Measurements from ENCODE around the gene CTAG1A.
"Not testable (repeated sequence)": the region's sequence is repeated elsewhere in the genome, so short reads cannot be mapped to it uniquely, and the experiment has no call there.

CTAG1A gene

DNA sequence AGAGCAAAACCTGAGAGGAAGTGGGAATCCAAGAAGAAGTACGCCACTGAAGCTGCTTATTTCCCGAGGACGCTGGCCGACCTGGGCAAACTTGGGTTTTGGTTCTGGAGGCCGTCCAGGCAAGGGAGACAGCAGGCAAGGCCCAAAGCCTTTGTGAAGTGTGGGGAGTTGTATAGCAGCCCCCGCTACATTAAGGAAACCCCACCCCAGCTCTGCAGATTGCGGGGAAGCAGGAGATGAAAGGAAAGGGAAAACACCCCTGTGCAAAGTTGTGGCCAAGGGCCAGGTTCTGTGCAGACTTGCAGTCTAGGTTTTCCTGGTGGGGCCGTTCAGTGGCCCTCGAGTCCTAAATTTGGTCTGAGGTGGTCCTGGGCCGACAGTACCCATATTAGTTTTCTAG is 11.9 kb upstream of the CTAG1A start:
- not testable (repeated sequence) for DNase-seq (ENCODE audit: low read depth)

GRCh38 chrX:154575076-154575475 is 9.9 kb upstream of the CTAG1A start:
- not testable (repeated sequence) for DNase-seq (ENCODE audit: low read depth)

DNA sequence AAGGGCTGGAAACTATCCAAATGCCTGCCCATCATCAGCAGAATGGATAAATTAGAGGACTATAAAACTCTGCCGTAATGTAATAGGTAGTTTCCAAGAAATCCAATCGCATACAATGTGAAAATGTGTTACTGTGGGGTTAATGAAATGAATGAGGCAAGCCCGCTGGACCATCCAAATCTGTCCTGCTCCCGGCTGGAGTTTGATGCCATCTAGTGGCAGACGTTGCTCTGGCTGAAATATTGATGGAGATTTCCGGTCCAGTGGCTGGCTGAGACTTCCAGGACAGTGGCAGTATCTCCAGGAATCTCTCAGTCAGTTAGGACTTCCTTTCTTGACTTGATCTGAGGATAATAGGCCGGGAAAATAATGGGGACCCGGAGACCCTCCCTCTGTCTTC is 1.9 kb upstream of the CTAG1A start:
- not testable (repeated sequence) for DNase-seq (ENCODE audit: low read depth)

DNA sequence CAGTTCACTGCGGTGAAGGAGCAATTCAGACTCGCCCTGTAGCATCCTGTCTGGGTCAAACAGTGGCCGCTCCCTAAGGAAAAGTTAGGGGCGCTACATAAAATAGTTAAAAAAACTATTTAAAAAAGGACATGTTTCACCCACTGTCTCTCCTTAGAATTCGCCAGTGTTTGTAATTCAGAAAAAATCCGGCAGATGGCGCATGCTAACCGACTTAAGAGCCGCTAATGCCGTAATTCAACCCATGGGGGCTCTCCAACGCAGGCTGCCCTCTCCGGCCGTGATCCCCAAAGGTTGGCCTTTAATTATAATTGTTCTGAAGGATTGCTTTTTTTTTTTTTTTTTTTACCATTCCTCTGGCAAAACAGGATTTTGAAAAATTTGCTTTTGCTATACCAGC is 5.5 kb downstream of the CTAG1A start:
- not testable (repeated sequence) for DNase-seq (ENCODE audit: low read depth)

DNA sequence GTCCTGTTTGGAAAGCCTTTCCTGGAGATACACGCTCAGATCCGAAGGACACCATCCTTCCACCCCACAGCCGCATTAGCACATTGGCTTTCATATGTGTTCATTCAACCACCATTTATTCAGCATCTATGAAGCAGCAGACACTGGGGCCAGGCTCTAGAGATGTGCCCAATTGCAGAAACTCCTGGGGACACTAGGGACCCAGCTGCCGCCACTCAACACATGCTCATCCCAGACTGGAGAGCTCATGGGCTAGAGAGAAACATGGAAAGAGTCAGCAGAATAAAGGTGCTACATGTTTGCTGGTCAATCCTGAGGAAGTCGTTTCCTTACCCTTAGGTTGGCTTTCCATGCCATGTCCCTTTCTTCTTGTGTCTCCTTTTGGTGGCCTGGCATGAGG is 7.6 kb downstream of the CTAG1A start:
- DNase-seq (ENCODE audit: low read depth): no peak

GRCh38 chrX:154593201-154593600 is 8.3 kb downstream of the CTAG1A start:
- DNase-seq (ENCODE audit: low read depth): no peak

DNA sequence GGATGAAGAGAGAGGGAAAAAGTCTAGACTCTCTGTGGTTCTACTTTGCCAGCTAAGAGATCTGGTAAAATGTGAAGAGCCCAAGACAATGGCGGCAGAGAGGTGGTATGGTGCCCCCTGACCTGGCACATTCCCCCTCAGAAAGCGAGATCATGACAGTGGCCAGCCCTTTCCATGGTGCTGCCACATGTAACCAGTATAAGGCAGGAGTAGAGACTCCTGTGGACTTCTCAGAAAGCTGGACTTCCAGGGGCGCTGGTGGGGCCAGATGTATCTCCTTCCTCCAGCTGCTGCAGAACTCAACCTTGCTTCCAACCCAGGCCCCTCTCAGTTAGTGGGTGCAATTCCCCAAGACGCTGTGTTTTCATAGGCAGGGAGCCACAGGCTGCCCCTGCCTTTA is 9.6 kb downstream of the CTAG1A start:
- no peak for DNase-seq (ENCODE audit: low read depth)

- DNase-seq (ENCODE audit: low read depth): no peak
Measured at GRCh38 chrX:154595559-154596249, 10.8 kb downstream of the CTAG1A start.

DNA sequence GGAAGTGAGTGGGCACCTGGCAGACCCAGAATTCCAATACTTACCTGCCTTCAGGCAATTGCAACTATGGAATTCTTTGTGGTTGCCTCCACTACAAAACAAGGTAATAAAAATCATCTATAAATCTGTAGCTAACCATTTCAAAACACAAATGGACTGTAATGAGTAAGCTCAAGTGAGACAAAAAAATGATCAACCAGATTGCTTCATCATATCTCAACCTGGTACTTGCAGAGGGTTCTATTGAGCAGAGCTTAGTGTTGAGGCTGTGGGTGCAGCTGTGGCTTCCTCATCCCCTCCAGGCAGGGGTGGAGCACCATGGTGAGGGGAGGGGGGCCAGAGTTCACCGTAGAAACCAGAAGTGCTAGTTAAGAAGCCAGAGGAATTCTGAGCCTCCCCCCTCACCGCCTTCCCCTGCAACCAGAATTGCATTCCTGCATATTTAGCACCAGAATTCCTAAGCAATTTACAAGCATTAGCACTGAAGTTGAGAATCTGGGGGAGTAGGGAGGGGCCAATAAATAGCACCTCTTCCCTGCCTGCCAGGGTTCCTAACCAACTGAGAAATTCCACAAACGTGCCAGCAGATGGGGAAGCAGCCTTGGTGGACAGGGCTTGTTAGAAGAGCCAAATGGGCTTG is 11.5 kb downstream of the CTAG1A start:
- DNase-seq (ENCODE audit: low read depth): no peak

GRCh38 chrX:154597221-154597620 is 12.3 kb downstream of the CTAG1A start:
- no peak for DNase-seq (ENCODE audit: low read depth)

DNA sequence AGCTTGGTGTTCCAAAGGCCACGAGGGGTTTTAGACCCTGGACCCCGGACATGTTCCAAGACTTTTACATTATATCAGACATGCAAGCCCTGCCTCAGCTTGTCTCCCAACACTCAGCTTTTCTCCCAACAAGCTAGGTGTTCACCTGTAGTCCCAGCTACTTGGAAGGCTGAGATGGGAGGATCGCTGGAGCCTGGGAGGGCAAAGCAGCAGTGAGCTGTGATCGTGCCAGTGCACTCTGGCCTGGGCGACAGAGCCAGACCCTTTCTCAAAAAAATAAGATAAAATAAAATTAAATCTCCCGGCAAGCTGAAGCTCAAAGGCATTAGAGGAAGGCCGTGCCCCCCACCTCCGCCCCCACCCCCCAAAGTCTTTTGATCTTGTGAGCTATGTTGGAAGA is 13.7 kb downstream of the CTAG1A start:
- no peak for DNase-seq (ENCODE audit: low read depth)

DNA sequence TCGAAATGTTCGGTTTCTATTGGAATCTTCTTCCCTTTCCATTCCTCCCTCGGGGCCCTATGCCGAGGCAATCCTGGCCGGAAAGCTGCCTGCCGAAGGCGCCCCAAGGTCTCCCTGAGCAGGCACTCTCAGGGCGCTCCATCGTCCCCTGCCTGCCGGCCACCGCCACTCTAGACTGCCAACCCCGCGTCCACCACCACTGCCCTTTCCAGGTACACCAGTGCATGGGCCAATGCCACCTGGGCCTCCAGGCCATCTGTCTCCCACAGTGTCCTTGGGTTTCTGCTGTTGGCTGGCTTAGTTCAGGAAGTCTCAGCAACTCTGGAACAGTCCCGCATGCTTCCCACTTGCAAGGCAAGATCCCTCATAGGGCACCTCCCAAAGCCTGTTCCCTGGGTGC is 14.6 kb downstream of the CTAG1A start:
- no peak for DNase-seq (ENCODE audit: low read depth)

DNA sequence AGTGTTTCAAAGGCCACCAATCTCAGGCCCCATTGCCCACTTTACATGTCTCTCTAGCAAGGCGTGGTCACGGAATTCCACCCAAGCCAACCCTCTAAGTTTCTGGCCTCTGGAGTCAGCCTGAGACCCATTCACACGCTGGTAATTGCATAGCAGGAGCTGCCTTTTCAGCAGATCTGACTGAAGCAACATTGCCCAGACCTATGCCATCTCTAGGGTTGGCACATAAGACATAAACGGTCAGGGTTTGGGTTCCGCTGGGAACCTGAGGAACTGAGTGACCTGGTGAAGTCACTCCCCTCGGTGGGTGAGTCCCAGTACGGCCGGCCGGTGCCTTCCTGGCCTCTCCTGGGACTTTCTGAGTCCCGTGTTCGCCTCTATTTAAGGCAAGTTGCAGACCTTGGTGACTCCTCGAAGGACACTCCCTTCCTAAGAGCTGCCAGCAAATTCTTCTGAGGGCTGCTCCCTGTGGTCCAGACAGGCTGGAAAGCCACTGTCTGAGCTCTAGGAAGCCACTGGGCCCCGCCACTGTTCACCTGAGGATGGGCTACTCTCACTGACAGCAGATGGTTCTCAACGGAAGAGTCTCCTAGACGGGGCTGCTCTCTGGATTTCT is 15.9 kb downstream of the CTAG1A start:
- no peak for DNase-seq (ENCODE audit: low read depth)

GRCh38 chrX:154602226-154602625 is 17.3 kb downstream of the CTAG1A start:
- DNase-seq (ENCODE audit: low read depth): no peak

GRCh38 chrX:154602766-154603437 is 18.0 kb downstream of the CTAG1A start:
- no peak for DNase-seq (ENCODE audit: low read depth)

DNA sequence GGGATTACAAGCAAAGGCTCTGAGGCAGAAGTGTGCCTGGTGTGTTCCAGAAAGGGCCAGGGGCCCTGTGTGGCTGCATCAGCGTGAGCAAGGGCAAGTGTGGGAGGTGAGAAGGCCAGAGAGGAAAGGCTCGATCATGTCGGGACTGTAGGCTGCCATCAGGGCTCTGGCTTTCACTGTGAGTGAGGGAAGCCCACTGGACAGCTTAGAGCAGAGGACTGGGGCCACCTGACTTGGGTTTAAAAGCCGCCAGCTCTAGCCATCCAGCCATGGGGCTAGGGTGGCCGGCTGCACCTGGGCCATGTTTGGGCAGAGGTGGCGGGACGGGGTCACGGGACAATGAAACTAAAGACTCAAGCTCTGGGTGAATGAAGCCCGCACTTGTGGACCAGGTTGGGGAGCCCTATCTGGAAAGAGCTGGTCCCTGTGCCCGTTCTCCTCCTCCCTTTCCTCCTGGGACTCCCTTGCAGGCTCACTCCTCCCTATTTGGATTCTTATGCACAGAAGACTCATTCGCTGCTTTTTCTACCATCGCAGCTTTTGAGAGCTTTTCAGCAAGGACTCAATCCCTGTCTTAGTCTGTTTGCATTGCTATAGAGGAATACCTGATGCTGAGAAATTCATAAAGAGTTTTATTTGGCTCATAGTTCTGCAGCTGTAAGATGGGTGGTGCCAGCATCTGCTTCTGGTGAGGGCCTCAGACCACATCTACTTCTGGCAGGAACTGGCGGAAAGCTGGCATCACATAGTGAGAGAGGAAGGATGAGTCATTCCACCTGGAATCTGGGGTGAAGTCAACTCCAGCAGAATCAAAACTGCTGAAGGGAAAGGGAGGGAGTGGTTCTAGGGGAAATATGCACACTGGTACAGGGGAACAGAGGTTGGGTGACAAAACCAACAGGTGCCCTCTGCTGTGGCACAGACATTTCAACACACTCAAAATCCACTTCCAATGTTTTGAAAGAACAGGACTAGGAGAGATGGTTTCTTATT is 18.8 kb downstream of the CTAG1A start:
- DNase-seq (ENCODE audit: low read depth): no peak

DNA sequence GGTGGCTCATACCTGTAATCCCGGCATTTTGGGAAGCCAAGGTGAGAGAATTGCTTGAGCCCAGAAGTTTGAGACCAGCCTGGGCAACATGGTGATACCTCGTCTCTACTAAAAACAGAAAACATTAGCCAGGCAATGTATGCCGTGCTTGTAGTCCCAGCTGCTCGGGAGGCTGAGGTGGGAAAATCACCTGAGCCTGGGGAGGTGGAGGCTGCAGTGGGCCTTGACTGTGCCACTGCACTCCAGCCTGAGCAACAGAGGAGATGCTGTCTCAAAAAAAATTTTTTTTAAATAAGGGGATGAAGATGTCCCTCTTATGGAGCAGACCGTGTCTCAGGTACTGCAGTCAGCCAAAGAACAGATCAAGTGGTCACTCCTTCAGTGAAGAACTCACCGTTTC is 20.6 kb downstream of the CTAG1A start:
- no peak for DNase-seq (ENCODE audit: low read depth)

- DNase-seq (ENCODE audit: low read depth): no peak
Measured at GRCh38 chrX:154607370-154607769, 22.4 kb downstream of the CTAG1A start.

DNA sequence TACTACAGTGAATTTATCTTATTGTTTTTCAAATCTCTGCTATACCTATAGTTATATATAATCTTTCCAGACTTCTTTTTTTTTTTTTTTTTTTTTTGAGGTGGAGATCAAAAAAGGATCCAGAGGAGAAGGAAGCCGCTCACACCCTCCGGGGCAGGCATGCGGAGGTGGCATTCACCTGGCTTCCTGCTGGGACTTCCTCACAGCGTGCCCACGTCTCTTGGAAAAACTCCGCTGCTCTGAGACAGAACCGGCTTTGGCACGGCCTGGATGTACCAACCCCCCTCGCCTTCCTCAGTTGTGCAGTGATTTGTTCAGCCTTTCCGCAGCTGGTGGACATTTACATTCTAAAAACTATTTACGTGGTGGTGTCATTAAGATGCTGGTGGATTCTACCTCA is 23.0 kb downstream of the CTAG1A start:
- DNase-seq (ENCODE audit: low read depth): not testable (repeated sequence)

DNA sequence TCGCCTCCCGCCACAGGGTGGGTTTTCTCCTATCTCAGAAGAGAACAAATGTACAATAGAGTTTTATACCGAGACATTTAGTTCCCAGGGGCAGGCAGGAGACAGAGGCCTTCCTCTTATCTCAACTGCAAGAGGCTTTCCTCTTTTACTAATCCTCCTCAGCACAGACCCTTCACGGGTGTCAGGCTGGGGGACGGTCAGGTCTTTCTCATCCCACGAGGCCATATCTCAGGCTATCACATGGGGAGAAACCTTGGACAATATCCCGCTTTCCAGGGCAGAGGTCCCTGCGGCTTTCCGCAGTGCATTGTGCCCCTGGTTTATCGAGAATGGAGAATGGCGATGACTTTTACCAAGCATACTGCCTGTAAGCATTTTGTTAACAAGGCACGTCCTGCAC is 23.9 kb downstream of the CTAG1A start:
- not testable (repeated sequence) for DNase-seq (ENCODE audit: low read depth)

DNA sequence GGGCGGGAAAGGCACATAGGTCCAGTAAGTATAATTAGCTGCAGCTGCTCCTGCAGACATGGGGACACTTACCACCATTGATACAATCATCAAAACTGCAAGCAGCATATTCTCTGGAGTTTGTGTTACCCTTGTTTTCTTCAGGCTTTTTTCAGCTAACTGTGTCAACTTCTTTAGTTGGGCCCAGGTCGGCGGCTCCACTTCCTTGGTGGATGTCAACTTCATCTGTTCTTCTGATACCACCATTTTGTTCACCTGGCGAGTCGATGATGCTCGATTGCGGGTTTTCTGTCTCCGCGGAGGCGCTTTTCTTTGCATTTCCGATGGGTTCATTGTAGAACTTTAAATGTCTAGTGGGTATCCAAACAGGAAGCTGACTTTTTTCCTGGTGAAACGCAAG is 26.2 kb downstream of the CTAG1A start:
- DNase-seq (ENCODE audit: low read depth): not testable (repeated sequence)

- DNase-seq (ENCODE audit: low read depth): not testable (repeated sequence)
Measured at GRCh38 chrX:154613586-154613985, 28.7 kb downstream of the CTAG1A start.

All from stimulated activated CD4-positive, alpha-beta T cell treated with anti-CD3 and anti-CD28 coated beads, Interleukin-2, amount 100 ng/mL, for 4 hours (primary cell).